ENCODE data around the gene ZNF655.
"Not testable (repeated sequence)": the region's sequence is repeated elsewhere in the genome, so short reads cannot be mapped to it uniquely, and the experiment has no call there.

The ZNF655 gene

DNA sequence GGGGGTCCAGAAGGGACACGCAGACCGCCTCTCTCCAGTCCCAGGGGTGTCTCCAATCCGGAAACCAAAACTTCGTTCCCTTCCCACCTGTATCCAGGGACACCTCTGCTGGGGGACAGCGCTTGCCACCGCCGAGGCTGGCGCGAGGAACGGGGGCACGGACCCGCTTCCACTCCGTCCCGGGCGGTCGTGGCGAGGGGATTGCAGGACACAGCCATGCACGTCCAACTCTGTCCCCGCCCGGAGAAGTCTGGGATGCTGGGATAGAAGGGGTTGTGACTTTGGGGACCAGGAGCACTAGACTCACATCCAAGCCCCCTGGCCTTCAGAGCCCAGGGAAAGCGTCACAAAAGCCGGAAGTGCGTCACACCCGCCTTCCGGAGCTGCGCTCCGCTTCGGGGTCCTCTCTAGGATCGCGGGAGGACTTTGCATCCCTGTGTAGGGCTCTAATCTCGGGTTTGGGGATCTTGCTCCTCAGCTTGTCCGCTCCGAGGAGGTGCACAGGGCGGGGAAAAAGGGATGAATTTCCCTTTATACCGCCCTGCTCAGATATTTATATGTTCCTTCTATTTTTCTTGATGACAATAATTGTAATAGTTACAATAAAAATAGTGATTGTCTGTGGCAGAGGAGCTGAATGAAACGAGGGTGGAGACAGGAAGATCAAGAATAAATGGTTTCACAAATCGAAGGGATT is 6.5 kb upstream of the ZNF655 start, which contains the start of gene FAM200A:
Gene FAM200A (minus strand): TSS at position 348 of the 697 bp plus-strand sequence. CDS start 3,707 bp downstream, outside the sequence.
- H3K4me3 Mint-ChIP-seq = peak within 1 kb of the TSS; percentile 88
- H3K9me3 Mint-ChIP-seq = peaks cover 4% of the 10 kb centered on the region
- H3K4me1 Mint-ChIP-seq = peaks cover 42% of the 10 kb centered on the region
- H3K36me3 Mint-ChIP-seq = peaks cover 17% of the 10 kb centered on the region
- no peaks in the 10 kb centered on the region for H3K27me3 Mint-ChIP-seq
- peak within 1 kb of the TSS; percentile 68 for H3K27ac Mint-ChIP-seq

DNA sequence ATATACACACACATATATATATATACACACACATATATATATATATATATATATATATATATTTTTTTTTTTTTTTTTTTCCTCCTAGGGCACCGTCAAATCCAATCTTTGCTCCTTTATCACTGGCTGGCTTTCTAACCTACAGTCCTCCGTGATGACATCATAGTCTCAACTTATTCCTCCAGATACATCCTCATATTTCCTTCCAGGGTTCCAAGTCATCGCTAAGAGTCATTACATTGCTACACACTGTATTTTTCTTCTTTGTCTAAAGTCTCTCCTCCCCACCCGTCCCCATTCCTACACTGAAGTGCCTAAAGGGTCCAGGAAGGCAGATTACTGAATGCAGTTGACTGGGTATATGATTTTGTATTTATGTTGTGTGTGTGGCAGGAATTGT is 5.4 kb upstream of the ZNF655 start:
- Mint-ChIP-seq H3K4me3 (peak overlapping the region; percentile 72), H3K4me1 (peaks cover 52% of the 10 kb centered on the region), H3K27ac (no peak overlapping the region), H3K9me3 (peaks cover 4% of the 10 kb centered on the region), H3K27me3 (no peaks in the 10 kb centered on the region), H3K36me3 (peaks cover 13% of the 10 kb centered on the region)

- H3K27me3 Mint-ChIP-seq = no peaks in the 10 kb centered on the region
- H3K36me3 Mint-ChIP-seq = peaks cover 8% of the 10 kb centered on the region
- H3K27ac Mint-ChIP-seq = peak overlapping the region; percentile 66
- no peaks in the 10 kb centered on the region for H3K9me3 Mint-ChIP-seq
- no peak overlapping the region for H3K4me3 Mint-ChIP-seq
- H3K4me1 Mint-ChIP-seq = peaks cover 50% of the 10 kb centered on the region
Measured at GRCh38 chr7:99554939-99555338, 3.5 kb upstream of the ZNF655 start.

GRCh38 chr7:99557196-99557607 is 1.2 kb upstream of the ZNF655 start:
- Mint-ChIP-seq H3K9me3 (no peaks in the 10 kb centered on the region), H3K27ac (peak overlapping the region; percentile 99), H3K27me3 (no peaks in the 10 kb centered on the region), H3K4me1 (peaks cover 62% of the 10 kb centered on the region), H3K4me3 (peak overlapping the region; percentile 99), H3K36me3 (peaks cover 14% of the 10 kb centered on the region)

DNA sequence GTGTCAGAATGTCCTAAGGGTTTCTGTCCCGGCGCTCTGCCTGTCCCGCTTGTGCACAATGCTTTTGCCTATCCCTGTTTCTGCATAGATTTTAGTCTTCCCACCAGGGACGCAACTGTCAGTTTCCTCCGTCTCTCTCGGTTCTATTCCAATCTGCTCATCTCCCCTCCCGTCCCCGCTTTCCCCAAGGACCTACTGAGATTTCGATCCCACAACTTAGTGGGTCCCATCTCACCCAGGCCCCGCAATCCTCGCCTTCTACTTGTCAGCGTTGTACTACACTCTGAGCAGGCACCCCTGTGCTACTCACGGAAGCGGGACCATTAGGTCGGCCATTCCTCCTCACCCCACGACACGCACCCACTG is 519 bp upstream of the ZNF655 start:
- Mint-ChIP-seq H3K27me3 (no peaks in the 10 kb centered on the region), H3K27ac (peak overlapping the region; percentile 99), H3K4me3 (peak overlapping the region; percentile 99), H3K4me1 (peaks cover 63% of the 10 kb centered on the region), H3K9me3 (no peaks in the 10 kb centered on the region), H3K36me3 (peaks cover 21% of the 10 kb centered on the region)

DNA sequence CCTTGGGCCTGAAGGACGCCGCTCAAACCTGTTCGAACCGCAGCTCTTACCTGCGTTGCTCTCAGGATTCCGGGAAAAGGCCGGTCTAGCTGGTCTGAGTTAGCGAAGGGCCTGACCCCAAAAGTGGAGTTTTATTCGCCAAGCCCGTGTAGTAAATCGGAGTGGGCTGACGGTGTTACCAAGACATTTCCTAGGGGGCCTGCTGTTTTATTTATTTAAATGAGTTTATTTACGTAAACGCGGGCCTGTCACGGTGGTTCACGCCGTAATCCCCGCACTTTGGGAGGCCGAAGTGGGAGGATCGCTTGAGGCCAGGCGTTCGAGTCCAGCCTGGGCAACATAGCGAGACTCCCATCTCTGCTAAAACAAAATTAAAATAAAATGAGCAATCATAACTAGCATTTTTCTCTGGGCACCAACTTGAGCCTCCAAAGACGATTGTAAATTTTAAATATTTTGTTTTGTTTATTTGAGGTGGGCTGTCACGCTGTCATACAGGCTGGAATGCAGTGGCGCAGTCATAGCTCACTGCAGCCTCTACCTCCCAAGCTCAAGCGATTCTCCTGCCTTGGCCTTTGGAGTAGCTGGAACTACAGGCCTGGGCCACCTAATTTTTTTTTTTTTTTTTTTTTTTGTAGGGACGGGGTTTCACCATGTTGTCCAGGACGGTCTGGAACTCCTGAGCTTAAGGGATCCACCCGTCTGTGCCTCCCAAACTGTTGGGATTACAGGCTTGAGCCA is 903 bp downstream of the ZNF655 start:
- H3K27ac Mint-ChIP-seq = peak overlapping the region; percentile 99
- H3K4me3 Mint-ChIP-seq = peak overlapping the region; percentile 99
- H3K9me3 Mint-ChIP-seq = no peaks in the 10 kb centered on the region
- peaks cover 29% of the 10 kb centered on the region for H3K36me3 Mint-ChIP-seq
- H3K27me3 Mint-ChIP-seq = no peaks in the 10 kb centered on the region
- H3K4me1 Mint-ChIP-seq = peaks cover 66% of the 10 kb centered on the region

DNA sequence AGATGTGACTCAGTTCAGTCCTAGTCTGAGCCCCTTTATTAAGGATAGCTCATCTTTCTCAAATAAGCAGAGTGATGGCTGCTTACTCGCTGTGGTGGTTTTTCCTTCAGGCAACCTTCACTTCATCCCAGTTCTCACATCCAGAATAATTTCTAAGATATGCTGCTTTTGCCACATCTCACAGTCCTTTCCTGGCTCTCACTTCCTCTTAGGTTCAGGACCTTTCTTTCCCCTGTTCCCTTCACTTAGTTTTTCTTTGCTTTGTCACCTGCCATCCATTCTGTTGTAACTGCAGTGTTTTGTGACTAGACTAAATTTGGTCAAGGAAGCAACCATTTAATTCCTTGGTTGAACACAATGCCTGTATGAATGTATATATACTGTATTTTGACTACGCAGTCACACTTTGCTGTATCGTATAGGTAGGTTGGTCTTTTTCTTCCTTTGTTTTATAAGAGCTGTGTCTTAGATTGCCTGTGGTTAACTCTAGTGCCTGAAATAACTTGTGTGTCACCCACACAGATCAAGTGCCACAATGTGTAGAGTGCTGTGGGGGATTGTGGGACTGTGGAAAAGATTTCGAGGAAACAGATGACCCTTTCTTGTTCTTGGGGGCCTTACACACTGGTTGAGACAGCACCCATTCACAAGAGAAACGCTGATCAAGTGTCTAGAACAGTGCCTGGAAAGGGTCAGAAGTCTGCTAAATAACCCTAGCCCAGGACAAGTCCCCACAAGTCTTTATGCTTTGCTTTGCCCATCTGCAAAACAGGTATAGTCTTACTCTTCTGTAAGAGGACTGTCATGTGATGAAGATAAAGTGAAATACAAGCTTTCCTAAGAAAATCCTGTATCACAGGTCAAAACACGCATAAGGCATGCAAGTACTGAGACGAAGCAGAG is 2.6 kb downstream of the ZNF655 start:
- Mint-ChIP-seq H3K27me3 (no peaks in the 10 kb centered on the region), H3K4me1 (peaks cover 61% of the 10 kb centered on the region), H3K4me3 (peak overlapping the region; percentile 99), H3K9me3 (no peaks in the 10 kb centered on the region), H3K36me3 (peaks cover 26% of the 10 kb centered on the region), H3K27ac (peak overlapping the region; percentile 74)

GRCh38 chr7:99561737-99562051 is 3.3 kb downstream of the ZNF655 start:
- H3K27me3 Mint-ChIP-seq = no peaks in the 10 kb centered on the region
- H3K36me3 Mint-ChIP-seq = peaks cover 27% of the 10 kb centered on the region
- no peak overlapping the region for H3K4me3 Mint-ChIP-seq
- H3K27ac Mint-ChIP-seq = no peak overlapping the region
- no peaks in the 10 kb centered on the region for H3K9me3 Mint-ChIP-seq
- peaks cover 60% of the 10 kb centered on the region for H3K4me1 Mint-ChIP-seq

DNA sequence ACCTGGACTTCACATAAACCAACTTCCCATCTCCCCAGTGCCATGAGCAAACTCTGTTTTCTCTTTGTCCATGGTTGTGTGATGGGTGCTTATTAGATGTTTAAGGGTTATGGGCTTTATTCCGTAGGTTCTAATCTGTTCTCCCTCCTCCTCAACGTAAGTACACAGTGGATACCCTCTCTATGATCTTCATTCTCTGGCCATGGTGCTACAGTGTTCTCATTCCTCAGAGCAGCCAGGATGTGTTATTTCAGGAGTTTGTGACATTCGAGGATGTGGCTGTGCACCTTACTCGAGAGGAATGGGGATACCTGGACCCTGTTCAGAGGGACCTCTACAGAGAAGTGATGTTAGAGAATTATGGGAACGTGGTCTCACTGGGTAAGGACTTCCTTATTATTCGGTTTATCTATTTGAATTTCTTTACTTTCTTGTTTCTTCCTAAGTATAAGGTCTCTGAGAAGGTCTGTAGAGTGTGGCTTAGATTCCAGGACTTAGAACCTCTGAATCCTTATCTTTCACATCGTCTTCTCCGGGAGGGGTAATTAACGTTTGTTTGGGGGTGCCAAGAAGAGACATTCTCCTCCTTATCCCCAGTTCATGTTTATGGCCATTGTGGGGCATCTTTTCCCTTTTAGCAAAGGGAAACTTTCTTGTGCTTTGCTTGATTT is 3.8 kb downstream of the ZNF655 start:
- Mint-ChIP-seq H3K4me3 (peak overlapping the region; percentile 81), H3K36me3 (peaks cover 27% of the 10 kb centered on the region), H3K4me1 (peaks cover 58% of the 10 kb centered on the region), H3K9me3 (no peaks in the 10 kb centered on the region), H3K27me3 (no peaks in the 10 kb centered on the region), H3K27ac (peak overlapping the region; percentile 98)

GRCh38 chr7:99562832-99563231 is 4.4 kb downstream of the ZNF655 start:
- peaks cover 27% of the 10 kb centered on the region for H3K36me3 Mint-ChIP-seq

DNA sequence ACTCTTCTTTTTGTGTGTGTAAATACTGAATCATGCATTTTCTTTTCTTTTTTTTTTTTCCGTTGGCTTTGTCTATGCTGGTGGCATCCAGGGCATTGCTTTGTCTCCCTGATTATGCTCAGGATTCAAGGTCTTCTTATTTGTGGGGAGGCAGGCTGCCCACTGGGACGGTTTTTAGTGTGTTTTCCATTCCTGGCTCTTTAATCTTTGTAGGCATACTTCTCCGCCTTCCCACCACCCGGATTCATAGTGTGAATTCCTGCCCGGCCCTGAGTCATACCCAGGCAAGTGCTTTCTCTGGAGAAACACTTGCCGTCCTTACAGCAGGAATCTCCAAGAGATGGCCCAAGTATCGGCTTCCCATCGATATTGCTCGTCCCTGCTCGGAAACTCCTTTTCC is 5.2 kb downstream of the ZNF655 start:
- Mint-ChIP-seq H3K9me3 (no peaks in the 10 kb centered on the region), H3K36me3 (peaks cover 25% of the 10 kb centered on the region), H3K4me1 (peaks cover 50% of the 10 kb centered on the region), H3K4me3 (peak overlapping the region; percentile 42), H3K27me3 (no peaks in the 10 kb centered on the region), H3K27ac (peak overlapping the region; percentile 70)

More at GRCh38 chr7:99562832-99563231, 4.4 kb downstream of the ZNF655 start:
- Mint-ChIP-seq H3K4me3 (peak overlapping the region; percentile 81), H3K9me3 (no peaks in the 10 kb centered on the region), H3K27me3 (no peaks in the 10 kb centered on the region), H3K27ac (peak overlapping the region; percentile 98), H3K4me1 (peaks cover 53% of the 10 kb centered on the region)

DNA sequence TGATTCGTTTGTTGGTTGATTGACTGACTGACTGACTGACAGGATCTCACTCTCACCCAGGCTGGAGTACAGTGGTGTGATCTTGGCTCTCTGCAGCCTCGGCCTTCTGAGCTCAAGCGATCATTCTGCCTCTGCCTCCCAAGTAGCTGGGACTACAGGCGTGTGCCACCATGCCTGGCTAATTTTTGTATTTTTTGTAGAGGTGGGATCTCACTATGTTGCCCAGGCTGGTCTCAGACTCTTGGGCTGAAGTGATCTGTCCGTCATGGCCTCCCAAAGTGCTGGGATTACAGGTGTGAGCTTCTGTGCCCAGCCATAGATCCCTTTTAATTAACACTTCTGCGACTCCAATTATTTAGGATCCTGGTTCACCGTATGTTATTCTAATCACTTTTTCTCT is 10.3 kb downstream of the ZNF655 start:
- not testable (repeated sequence) for H3K4me3 Mint-ChIP-seq, H3K9me3 Mint-ChIP-seq, H3K27me3 Mint-ChIP-seq, H3K27ac Mint-ChIP-seq
- peaks cover 26% of the 10 kb centered on the region for H3K36me3 Mint-ChIP-seq
- H3K4me1 Mint-ChIP-seq = peaks cover 15% of the 10 kb centered on the region

- Mint-ChIP-seq H3K4me1 (no peaks in the 10 kb centered on the region), H3K4me3 (no peak overlapping the region), H3K36me3 (peaks cover 21% of the 10 kb centered on the region), H3K27ac (no peak overlapping the region), H3K27me3 (no peaks in the 10 kb centered on the region), H3K9me3 (no peaks in the 10 kb centered on the region)
Measured at GRCh38 chr7:99571768-99572167, 13.3 kb downstream of the ZNF655 start.

- H3K9me3 Mint-ChIP-seq = no peaks in the 10 kb centered on the region
- H3K4me1 Mint-ChIP-seq = no peaks in the 10 kb centered on the region
- H3K27me3 Mint-ChIP-seq = no peaks in the 10 kb centered on the region
- no peak overlapping the region for H3K27ac Mint-ChIP-seq
- H3K4me3 Mint-ChIP-seq = no peak overlapping the region
- peaks cover 21% of the 10 kb centered on the region for H3K36me3 Mint-ChIP-seq
Measured at GRCh38 chr7:99573257-99573656, 14.8 kb downstream of the ZNF655 start.

GRCh38 chr7:99576251-99576650 is 17.8 kb downstream of the ZNF655 start:
- Mint-ChIP-seq H3K4me1 (peaks cover 15% of the 10 kb centered on the region), H3K27me3 (no peaks in the 10 kb centered on the region)

More at GRCh38 chr7:99576251-99576650, 17.8 kb downstream of the ZNF655 start:
- Mint-ChIP-seq H3K36me3 (peaks cover 19% of the 10 kb centered on the region), H3K9me3 (no peaks in the 10 kb centered on the region), H3K27ac (peak overlapping the region; percentile 12), H3K4me3 (no peak overlapping the region)
